GM15510 (cell line): ENCODE results near the gene SSTR3.

ENCODE experiments used
- POLR2A ChIP-seq: IDR thresholded peaks from 3 replicates; pipeline ENCODE4 v1.6.1; 2011; ENCODE audit warnings: borderline replicate concordance; ENCODE audit not compliant: insufficient read length; ENCODE audit errors: extremely low read depth

Gene SSTR3

DNA sequence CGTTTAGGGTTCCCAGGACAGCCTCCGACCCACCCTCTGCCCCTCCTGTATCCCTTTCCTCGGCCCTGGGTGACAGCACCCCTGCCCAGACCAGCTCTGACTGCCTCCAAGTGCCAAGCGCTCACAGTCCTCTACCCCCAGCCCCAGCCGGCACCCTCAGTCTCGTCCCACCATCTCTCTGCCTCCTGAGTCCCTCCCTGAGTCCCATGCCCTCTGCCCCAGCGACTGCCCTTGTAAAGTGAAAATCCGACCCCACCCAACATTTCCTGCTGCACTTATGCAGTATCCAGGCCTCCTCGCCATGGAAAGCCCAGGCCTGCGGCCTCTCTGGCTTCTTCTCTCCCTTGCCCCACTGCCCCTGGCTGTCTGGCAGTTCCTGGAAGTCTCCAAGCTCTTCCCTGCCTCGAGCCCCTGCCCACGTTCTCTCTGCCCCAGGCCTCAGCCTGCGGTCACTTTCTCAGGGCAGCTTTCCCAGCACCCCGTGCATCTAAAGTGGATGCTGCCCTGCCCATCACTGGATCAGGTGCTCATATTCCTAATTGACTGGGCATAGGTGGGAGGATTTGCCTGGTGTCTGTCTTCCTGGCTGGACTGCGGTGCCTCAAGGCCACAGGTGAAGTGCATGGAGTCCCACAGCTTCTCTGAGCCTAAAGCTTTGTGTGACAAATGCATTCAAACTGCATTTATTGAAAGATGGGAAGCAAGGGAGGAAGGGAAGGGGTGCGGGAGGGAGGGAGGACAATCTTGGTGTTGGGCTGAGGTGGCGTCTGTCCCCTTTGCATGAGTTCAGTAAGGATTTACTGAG, 44.9 kb downstream of the SSTR3 start:
- TF ChIP-seq POLR2A, result no peak

DNA sequence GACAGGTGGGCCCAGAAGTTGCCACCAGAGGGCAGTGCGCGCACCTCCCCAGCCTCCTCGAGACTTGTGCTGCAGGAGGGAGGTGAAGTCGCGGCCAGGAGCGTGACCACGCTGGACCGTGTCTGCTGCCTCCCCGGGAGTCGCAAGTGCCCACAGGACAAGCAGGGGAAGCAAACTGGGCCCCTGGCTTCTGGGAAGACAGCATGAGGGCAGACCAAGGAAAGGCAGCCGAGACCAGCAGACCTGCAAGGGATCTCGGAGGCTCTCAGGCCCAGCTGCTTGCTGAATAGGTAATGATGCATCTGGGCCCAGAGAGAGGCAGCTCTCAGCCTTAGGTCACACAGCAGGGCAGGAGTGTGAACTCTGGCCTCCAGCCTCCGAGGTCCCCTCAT, 45.6 kb downstream of the SSTR3 start:
- no peak for TF ChIP-seq POLR2A

DNA sequence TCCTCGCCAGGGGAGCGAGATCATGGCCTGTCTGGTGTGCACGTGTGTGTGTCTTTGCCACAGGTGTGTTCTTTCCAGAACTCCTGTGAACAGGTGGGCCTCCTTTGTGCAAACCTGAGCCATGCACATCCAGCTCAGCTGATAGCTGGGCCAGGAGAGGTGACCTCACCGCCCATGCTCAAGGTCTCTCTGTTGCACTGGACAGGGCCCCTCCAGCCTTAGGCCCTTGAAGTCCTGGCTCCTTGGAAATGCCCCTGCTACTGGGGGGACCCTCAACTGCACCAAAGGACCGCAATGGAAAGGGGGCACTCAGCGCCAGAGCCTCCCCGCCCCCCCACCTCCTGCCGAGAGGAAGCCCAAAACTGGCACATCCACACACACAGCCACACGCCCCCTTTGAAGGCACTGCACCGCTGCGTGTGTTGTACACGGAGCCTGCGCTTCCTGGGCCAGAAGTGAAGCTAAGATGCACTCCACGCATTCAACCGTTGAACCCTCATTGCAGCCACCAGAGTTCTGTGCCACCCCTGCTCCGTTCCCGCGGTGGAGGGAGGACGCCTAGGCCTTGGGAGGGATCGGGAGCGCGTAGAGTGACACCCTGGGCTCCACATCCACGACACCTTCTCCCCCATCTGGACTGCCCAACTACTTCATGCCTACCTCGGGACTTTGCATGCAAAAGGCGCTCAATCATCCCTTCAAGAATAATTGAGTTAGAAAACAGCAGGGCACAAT, 46.2 kb downstream of the SSTR3 start:
- no peak for TF ChIP-seq POLR2A

DNA sequence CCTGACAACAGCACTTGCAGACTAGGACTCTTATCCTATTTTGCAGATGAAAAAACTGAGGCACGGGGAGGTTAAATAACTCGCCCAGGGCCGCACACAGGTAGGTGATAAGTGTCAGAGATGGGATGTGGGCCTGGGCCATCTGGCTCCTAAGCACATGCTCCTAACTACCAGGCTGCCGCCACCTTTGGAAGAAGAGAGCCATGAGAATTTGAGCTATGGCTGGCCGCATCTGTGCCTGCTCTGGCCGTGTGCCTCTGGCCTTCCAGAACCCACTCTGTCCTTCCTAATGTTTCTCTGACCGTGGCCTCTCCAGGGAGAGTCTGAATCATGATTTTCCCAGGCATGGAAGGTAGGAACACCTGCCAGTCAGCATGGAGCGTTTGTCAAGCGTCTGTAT, 47.2 kb downstream of the SSTR3 start:
- TF ChIP-seq POLR2A, result no peak

DNA sequence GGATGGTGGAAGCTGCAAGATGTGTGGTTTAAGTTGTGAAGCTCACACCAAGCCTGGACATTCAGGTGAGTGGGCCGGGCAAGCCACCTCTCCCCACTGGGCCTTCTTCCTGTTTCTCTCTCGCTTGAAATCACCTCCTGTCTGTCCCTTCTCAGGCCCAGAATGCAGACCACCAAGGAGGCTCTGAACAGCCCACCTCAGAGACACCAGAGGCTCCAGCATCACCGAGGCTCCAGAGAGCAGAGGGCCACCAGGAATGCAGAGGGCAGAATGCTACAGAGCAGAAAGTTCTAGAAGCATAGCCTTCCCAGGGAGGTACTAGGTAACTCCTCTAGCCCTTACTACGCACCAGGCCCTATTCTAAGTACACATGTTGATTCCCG, 47.8 kb downstream of the SSTR3 start:
- no peak for TF ChIP-seq POLR2A

DNA sequence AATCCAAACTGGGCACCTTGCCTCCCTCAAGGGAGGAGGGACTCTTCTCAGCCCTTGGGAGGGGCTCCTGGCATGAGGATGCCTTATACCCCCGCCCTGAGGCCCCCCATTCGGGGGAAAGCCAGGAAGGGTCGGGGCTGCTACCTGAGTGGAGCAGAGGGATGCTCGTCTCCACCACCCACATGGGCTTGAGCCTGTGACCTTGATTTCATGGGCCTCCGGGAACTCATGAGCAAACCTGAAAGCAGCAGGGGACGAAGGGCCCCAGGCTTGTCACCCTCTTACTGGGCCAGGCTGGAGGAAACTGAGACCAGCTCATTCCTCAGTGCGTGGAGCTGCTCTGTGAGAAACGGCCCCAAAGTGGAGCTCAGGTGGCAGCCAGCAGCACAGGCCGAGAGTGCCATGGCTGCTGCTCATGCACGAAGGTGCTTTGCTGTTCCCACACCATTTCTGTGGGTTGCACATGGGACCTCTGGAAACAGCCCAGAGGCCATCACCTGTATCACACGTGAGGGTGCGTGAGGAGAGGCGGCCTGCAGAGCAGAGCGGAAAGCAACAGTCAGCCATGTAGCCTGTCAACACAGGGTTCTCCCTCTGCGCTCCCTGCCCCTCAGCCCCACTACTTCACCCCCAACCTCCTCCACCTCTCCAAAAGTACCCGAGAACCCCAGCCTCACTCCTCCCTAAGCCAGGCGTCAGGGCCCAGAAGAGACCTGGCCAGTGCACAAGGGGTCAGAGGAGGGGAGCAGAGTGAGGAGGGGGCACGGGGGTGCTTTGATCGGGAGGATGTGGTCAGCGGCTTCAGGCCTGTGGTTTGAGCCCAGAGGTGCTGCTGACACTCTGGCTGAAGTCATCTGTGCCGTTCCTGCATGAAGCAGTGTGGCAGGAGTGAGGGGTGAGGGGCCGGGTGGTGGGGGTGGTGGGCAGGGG, 48.4 kb downstream of the SSTR3 start:
- peak; percentile 45 for TF ChIP-seq POLR2A

DNA sequence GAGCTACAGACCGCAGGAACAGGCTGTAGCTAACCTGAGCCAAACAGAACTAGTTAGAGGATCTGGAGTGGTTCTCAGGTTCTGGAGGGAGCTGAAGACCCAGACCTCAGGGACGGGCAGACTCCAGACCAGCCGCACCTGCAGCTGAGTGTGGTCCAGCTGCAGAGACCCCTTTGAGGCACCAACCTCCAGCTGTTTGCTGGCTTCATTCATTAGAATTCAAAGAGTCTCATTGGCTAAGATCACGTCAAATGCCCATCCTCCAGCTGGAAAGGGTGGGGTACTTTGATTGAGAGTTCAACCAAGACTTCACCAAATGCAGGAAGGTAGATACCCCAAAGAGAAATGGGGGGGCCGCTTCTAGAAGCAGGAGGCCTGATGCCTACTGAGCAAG, 49.2 kb downstream of the SSTR3 start:
- no peak for TF ChIP-seq POLR2A

DNA sequence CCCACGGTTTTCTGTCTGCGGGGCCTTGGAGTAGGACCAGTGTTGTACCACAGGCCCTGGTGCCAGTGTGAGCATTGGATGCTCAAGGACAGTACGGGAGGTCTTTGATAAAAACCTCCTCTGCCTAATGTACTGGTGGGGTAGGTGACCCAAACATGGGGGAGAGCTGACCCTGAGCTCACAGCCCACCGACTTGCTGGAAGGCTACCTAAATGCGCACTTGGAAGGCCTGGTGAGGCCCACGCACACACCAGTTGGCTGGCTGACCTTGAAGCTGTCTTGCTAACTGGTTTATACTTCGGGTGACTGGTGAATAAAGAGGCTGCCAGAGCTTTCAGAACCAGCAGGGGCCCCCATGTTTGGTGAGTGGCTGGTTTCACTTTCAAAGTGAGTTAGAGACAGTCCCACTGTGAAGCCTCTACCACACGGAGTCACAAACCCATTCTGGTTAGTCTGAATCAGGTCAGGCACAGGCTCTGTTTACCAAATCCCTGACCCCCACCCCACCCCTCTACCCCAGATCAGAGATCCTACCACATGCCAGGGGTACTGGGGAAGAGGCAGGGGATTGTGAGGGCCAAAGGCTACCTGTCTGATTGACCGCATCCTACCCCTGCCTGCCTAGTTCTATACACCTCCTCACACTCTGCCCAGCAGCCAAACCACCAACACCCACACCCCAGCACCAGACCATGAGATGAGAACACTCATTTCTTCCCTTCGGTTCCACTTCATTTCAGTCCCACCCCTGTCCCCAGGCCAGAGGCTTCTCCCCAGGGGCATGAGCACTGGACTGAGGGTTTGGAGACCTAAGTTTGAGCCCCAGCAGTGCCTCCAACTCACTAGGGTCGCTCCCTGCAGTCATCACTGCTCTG, 49.8 kb downstream of the SSTR3 start:
- peak; percentile 59 for TF ChIP-seq POLR2A

DNA sequence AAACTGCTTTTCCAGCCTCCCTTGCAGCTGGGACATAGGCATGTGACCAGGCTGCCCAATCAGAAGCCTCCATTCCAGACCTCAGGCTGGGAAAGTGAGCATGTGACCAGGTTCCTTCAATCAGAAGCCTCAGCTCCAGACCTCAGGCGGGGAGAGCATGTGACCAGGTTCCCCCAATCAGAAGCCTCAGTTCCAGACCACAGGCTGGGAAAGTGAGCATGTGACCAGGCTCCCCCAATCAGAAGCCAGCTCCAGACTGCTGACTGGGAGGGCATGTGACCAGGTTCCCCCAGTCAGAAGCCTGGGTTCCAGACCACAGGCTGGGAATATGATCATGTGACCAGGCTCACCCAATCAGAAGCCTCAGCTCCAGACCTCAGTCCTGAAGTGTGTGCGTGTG, 50.8 kb downstream of the SSTR3 start:
- TF ChIP-seq POLR2A, result no peak

DNA sequence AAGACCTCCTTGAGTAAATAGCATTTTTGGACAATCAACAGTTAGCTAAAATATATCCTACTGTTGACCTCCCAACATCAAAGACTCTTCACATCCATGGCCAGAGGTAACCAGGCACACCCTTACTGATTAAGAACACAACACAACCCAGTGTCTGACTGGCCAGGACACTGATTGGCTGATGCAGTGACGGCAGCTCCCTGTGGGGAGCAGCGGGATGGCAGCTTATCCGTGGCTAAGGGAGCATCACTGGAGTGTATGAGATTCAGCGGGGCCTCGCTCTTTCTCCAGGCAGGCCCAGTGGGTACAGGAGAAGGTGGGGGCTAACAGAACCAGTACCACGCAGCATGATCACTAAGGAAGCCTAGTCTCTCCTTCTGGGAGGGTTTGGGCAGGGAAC, 52.2 kb downstream of the SSTR3 start:
- TF ChIP-seq POLR2A, result no peak

DNA sequence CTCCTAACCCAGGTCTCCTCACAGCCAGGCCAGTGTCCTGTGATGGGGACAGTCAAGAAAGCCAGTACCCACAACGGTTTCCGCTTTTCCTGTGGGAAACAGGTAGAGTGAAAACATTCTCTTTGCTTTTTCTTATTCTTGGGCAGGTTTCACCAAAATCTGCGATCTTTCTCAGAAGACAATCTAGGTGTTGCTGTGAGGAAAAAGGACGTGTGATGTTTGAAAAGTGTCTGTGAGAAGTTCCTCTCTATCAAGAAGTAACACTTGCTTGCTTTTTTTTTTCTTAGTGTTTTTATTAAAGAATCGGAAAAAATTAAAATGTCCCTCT, 53.4 kb downstream of the SSTR3 start:
- no peak for TF ChIP-seq POLR2A

DNA sequence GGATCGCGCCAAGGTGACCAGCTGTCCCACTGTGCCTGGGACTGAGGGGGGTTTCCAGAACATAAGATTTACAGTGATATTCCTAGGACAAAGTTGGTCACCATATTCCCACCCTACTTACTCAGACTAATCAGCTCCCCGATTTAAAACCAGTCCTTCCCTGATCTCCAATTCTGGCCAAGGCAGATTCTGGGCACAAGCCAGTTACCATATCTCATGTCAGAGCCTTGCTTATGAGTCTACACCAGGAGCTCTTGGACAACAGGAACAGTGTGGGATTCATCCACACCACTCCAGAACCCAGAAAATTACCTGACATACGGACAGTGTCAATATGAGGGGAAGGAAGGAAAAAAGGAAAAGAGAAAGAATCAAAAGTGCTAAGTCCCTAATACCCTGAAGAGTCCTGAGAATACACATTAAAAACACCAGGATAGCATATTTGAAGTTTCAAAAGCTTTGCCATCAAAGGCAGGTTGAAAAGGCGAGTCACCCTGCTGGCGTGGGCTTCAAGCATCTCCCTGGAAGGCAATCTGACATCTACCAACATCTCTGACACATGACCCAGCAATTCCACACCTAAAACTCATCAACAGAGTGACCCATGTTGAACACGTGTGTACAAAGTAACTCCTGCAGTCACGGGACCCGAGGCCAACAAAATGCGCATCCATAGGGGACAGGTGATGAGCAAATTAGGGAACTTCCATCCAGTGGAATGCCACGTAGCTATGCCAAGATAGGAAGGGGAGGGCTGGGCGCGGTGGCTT, 54.6 kb downstream of the SSTR3 start:
- TF ChIP-seq POLR2A, result no peak

DNA sequence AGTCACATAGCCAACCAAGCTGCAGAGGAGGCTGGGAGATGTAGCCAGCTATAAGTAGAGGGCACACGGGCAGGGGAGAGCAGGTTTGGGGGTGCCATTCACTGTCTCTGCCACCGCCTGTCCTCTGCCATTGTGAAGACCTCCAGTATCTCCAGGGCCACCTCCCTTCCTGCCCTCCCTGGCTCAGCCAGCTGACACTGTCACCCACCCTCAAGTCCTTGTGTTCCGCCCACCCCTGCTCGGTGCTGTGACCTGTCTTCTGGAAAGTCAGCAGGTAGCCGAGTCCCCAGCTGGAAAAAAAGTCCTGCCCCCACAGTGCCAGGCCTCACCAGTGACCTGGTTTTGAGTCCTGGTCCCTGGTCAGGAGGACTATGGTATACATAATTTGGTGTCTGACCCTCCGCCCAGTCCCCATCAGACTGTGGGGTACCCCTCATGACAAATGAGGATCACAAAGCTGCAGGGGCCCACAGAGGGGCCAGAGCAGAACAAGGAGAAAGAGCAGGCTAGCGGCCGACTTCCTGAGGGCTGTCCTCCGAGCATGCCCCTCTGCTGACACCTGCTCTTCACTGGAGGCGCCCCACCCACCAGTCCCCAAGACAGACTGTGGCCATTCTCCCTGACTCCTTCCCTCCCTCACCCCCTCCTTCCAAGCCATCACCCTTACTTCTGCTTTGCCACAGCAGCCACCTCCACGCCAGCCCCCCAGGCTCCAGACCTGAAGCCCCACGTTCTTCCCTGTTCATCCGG, 55.4 kb downstream of the SSTR3 start:
- no peak for TF ChIP-seq POLR2A
